ENCODE results near the gene PLXNA1. TPM values are rescaled to one million over a fixed set of nuclear protein-coding genes. Genes with fewer than 3 reads are reported as not detected.

PLXNA1 gene
- total RNA-seq, 1 donor from 2014 or later, result 55.2 TPM

- no peak for TF ChIP-seq CTCF (IDR thresholded peaks at IDR 0.05; ENCODE audit: unreplicated experiment)
These were observed 349 bp downstream of the PLXNA1 start for GRCh38 chr3:126983276-126983652.

GRCh38 chr3:126983653-126984390, 907 bp downstream of the PLXNA1 start:
- no peaks in the 10 kb centered on the region for H3K36me3 Mint-ChIP-seq
- peak in 1 of 2 experiments; percentile 66 for DNase-seq (ENCODE audit: low spot score in 2 of 2, unreplicated experiment in 2 of 2)
- peaks cover 22% of the 10 kb centered on the region for H3K4me1 Mint-ChIP-seq
- H3K27me3 Mint-ChIP-seq (ENCODE audit: low read depth), result peaks cover 36% of the 10 kb centered on the region
- H3K9me3 Mint-ChIP-seq, result no peaks in the 10 kb centered on the region
- H3K4me3 Mint-ChIP-seq, result peak overlapping the region; percentile 63
- TF ChIP-seq CTCF (IDR thresholded peaks at IDR 0.05; ENCODE audit: unreplicated experiment), result no peak
- H3K27ac Mint-ChIP-seq, result no peak overlapping the region

More at GRCh38 chr3:126983276-126983652, 349 bp downstream of the PLXNA1 start:
- peaks cover 40% of the 10 kb centered on the region for H3K27me3 Mint-ChIP-seq (ENCODE audit: low read depth)
- no peak overlapping the region for H3K27ac Mint-ChIP-seq
- peaks cover 22% of the 10 kb centered on the region for H3K4me1 Mint-ChIP-seq
- no peaks in the 10 kb centered on the region for H3K9me3 Mint-ChIP-seq
- H3K4me3 Mint-ChIP-seq, result no peak overlapping the region
- H3K36me3 Mint-ChIP-seq, result no peaks in the 10 kb centered on the region
- DNase-seq (ENCODE audit: low spot score in 2 of 2, unreplicated experiment in 2 of 2), result no peak

- H3K9me3 Mint-ChIP-seq, result no peaks in the 10 kb centered on the region
These were observed 1.6 kb downstream of the PLXNA1 start for GRCh38 chr3:126984391-126985131.

GRCh38 chr3:126985132-126985985, 2.4 kb downstream of the PLXNA1 start:
- H3K4me3 Mint-ChIP-seq, result peak overlapping the region; percentile 63
- no peak overlapping the region for H3K27ac Mint-ChIP-seq
- DNase-seq (ENCODE audit: low spot score in 2 of 2, unreplicated experiment in 2 of 2), result no peak
- no peaks in the 10 kb centered on the region for H3K36me3 Mint-ChIP-seq
- peaks cover 22% of the 10 kb centered on the region for H3K4me1 Mint-ChIP-seq
- no peak for TF ChIP-seq CTCF (IDR thresholded peaks at IDR 0.05; ENCODE audit: unreplicated experiment)
- H3K27me3 Mint-ChIP-seq (ENCODE audit: low read depth), result peaks cover 21% of the 10 kb centered on the region
- no peaks in the 10 kb centered on the region for H3K9me3 Mint-ChIP-seq

More at GRCh38 chr3:126984391-126985131, 1.6 kb downstream of the PLXNA1 start:
- Mint-ChIP-seq H3K4me3 (peak overlapping the region; percentile 63), H3K27me3 (ENCODE audit: low read depth) (peaks cover 29% of the 10 kb centered on the region), H3K27ac (no peak overlapping the region), H3K36me3 (no peaks in the 10 kb centered on the region), H3K4me1 (peaks cover 22% of the 10 kb centered on the region)
- TF ChIP-seq CTCF (IDR thresholded peaks at IDR 0.05; ENCODE audit: unreplicated experiment), result no peak
- no peak for DNase-seq (ENCODE audit: low spot score in 2 of 2, unreplicated experiment in 2 of 2)

- H3K27me3 Mint-ChIP-seq (ENCODE audit: low read depth), result peaks cover 14% of the 10 kb centered on the region
These were observed 3.1 kb downstream of the PLXNA1 start for GRCh38 chr3:126986001-126986400.

More at GRCh38 chr3:126986001-126986400, 3.1 kb downstream of the PLXNA1 start:
- Mint-ChIP-seq H3K4me3 (peak overlapping the region; percentile 37), H3K27ac (no peak overlapping the region), H3K9me3 (no peaks in the 10 kb centered on the region), H3K36me3 (no peaks in the 10 kb centered on the region), H3K4me1 (peaks cover 22% of the 10 kb centered on the region)
- no peak for DNase-seq (ENCODE audit: low spot score in 2 of 2, unreplicated experiment in 2 of 2)
- TF ChIP-seq CTCF (IDR thresholded peaks at IDR 0.05; ENCODE audit: unreplicated experiment), result no peak

All from mesothelial cell of epicardium (in vitro differentiated cells).